BE2C (cell line): ENCODE data around the gene ACE.
"Not testable (repeated sequence)": the region's sequence is repeated elsewhere in the genome, so short reads cannot be mapped to it uniquely, and the experiment has no call there.

Experiments used
- DNase-seq: peaks from one replicate; pipeline ENCODE4 v3.0.0-alpha.2; 2020
- H3K27me3 ChIP-seq: fragments of 250-450 bp; sonication (Bioruptor Pico); 2 replicates; pipeline ENCODE4 v1.5.1; 2020; ENCODE audit warnings: mild to moderate bottlenecking
- H3K36me3 ChIP-seq: fragments of 250-450 bp; sonication (Bioruptor Pico); 2 replicates; pipeline ENCODE4 v1.5.1; 2020; ENCODE audit warnings: mild to moderate bottlenecking
- H3K4me1 ChIP-seq: fragments of 250-450 bp; sonication (Bioruptor Pico); 2 replicates; pipeline ENCODE4 v1.5.1; 2020
- H3K4me3 ChIP-seq: 2 replicates; pipeline ENCODE4 v1.5.1; 2011; ENCODE audit warnings: low read depth, low read length
- H3K9me3 ChIP-seq: fragments of 250-450 bp; sonication (Bioruptor Pico); 2 replicates; pipeline ENCODE4 v1.5.1; 2020
- TF ChIP-seq, protein P1 (sequence below): IDR thresholded peaks from 2 replicates; pipeline ENCODE4 v1.5.1; 2012; ENCODE audit warnings: mild to moderate bottlenecking, low read depth, low read length

ACE gene

GRCh38 chr17:63450551-63450950 lies 26.3 kb upstream of the ACE start:
- no peaks in the 10 kb centered on the region for H3K27me3 ChIP-seq
- no peak overlapping the region for H3K4me3 ChIP-seq
- no peaks in the 10 kb centered on the region for H3K9me3 ChIP-seq
- DNase-seq, result no peak
- TF ChIP-seq, protein P1, sequence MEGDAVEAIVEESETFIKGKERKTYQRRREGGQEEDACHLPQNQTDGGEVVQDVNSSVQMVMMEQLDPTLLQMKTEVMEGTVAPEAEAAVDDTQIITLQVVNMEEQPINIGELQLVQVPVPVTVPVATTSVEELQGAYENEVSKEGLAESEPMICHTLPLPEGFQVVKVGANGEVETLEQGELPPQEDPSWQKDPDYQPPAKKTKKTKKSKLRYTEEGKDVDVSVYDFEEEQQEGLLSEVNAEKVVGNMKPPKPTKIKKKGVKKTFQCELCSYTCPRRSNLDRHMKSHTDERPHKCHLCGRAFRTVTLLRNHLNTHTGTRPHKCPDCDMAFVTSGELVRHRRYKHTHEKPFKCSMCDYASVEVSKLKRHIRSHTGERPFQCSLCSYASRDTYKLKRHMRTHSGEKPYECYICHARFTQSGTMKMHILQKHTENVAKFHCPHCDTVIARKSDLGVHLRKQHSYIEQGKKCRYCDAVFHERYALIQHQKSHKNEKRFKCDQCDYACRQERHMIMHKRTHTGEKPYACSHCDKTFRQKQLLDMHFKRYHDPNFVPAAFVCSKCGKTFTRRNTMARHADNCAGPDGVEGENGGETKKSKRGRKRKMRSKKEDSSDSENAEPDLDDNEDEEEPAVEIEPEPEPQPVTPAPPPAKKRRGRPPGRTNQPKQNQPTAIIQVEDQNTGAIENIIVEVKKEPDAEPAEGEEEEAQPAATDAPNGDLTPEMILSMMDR, result no peak
- no peaks in the 10 kb centered on the region for H3K36me3 ChIP-seq
- peaks cover 45% of the 10 kb centered on the region for H3K4me1 ChIP-seq

- Histone ChIP-seq H3K4me3 (no peak overlapping the region), H3K4me1 (peaks cover 47% of the 10 kb centered on the region), H3K36me3 (no peaks in the 10 kb centered on the region), H3K27me3 (no peaks in the 10 kb centered on the region), H3K9me3 (no peaks in the 10 kb centered on the region)
- TF ChIP-seq, protein P1, result no peak
- no peak for DNase-seq
Measured at GRCh38 chr17:63451150-63451549, 25.7 kb upstream of the ACE start.

DNA sequence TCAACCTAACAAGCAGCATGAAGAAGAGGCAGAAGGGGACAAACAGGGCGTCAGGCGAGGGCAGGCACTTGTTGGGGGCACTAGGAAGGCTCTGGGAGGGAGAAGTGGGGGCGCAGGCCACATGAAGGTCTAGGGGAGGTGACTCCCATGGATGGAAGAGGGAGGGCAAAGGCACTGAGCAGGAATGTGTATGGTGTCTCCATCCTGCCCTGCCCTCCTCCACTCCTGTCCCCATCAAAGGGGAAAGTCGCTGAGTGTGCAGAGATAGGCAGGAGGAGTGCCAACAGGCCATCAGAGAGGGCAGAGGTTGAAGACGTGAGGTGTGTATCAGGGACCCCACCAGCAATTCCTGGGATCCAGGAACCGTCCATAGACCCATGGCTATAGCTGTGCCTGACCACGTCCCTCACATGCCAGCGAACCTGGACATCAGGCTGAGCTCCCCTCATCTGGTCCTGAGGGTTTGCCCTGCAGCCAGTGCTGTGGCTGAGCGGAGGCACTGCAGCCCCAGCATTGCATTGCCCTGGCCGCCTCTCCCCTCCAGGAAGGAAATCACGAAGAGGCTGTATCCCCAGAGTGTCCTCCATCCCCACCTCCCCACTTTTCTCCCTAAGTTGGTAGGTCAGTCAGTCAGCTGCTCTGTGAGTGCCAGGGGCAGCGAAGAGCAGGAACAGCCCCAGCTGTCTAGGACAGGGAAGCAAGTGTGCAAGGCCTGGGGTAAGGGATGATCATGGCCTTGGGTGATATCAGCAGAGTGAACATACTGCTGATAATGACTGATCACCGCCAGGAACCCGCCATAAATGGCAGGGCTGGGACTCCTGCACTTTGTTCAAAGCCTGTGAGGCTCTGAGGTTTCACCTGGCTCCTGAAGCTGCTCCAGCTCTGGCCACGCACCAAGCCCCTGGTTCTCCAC lies 24.6 kb upstream of the ACE start:
- Histone ChIP-seq H3K4me1 (peaks cover 46% of the 10 kb centered on the region), H3K27me3 (no peaks in the 10 kb centered on the region), H3K36me3 (no peaks in the 10 kb centered on the region), H3K9me3 (no peaks in the 10 kb centered on the region), H3K4me3 (no peak overlapping the region)
- TF ChIP-seq, protein P1, result no peak
- DNase-seq, result peak; percentile 36

DNA sequence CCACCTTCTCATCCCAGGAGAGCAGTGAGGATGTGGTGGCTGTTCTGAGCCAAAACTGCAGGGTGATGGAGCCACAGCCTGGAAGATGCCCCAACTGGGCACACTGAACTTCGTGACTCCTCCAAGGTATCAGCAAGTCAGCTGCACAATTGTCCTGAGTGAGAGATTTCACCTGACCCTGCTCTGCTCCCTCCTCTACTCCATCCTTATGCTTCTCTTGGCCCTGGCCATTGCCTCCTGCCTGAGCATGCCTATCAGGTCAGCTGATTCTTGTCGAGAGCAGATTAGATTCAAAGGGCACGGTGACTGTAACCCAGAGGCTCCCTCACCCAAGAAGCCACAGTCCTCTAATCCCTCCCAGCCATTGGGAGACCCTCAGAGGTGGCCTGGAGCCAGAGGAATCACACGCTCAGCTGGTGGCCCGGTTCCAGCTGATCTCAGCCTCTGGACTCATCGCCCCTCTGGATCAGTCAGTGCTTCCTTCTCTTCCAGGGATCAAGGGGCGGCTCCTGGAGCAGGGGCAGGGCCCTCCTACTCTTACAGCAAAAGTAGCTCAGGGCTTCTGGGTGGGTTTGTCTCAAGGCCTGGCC lies 23.8 kb upstream of the ACE start:
- TF ChIP-seq, protein P1, result no peak
- no peaks in the 10 kb centered on the region for H3K9me3 ChIP-seq
- peaks cover 38% of the 10 kb centered on the region for H3K4me1 ChIP-seq
- H3K4me3 ChIP-seq, result no peak overlapping the region
- no peaks in the 10 kb centered on the region for H3K36me3 ChIP-seq
- DNase-seq, result peak; percentile 27
- H3K27me3 ChIP-seq, result no peaks in the 10 kb centered on the region

- H3K4me3 ChIP-seq, H3K9me3 ChIP-seq, H3K27me3 ChIP-seq, DNase-seq, H3K36me3 ChIP-seq: not testable (repeated sequence)
- peaks cover 36% of the 10 kb centered on the region for H3K4me1 ChIP-seq
Measured at GRCh38 chr17:63454357-63454756, 22.5 kb upstream of the ACE start.

DNA sequence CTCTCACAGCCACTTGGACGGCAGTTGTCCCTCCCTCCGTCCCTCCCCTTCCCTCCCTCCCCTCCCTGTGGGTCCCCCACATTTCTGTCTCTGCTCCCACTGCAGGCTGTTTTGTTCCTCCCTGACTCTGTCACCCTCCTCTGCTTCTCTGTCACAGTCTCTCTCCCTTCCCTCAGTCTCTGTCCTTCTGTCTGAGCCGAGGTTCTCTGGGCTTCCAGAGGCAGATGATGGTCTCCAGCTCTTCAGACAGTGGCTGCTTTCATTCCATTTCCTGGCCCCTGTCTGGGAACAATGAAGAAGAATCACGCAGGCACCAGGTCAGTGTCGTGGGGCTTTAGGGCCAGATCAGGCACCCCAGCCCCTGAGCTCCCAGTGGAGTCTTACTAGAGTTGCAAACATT lies 21.9 kb upstream of the ACE start:
- Histone ChIP-seq H3K36me3 (no peaks in the 10 kb centered on the region), H3K4me3 (no peak overlapping the region), H3K9me3 (no peaks in the 10 kb centered on the region), H3K4me1 (peaks cover 36% of the 10 kb centered on the region), H3K27me3 (no peaks in the 10 kb centered on the region)
- TF ChIP-seq, protein P1, result no peak
- no peak for DNase-seq
